ENCODE data around the gene POLR2M. TPM values are rescaled to one million over a fixed set of nuclear protein-coding genes. Genes with fewer than 3 reads are reported as not detected.

Gene POLR2M
- total and polyA plus RNA-seq, 10 of the 15 experiments (the other 5 are each of a cell fraction or from before 2014, with no cell fraction given), result 5.8 to 364 (median 23.7) TPM

- CTCF ChIA-PET, result no interaction called here
- TF ChIP-seq HDAC2 (IDR thresholded peaks at IDR 0.05) (no peak), POLR2AphosphoS5 (IDR thresholded peaks at IDR 0.05; ENCODE audit: low read length) (no peak), BCLAF1 (IDR thresholded peaks at IDR 0.05) (no peak), USF1 (IDR thresholded peaks at IDR 0.05; ENCODE audit: borderline replicate concordance, extremely low read length, insufficient read depth, low read depth, low read length) (no peak), EZH2 (IDR thresholded peaks at IDR 0.05; ENCODE audit: borderline replicate concordance, control insufficient read depth, low read depth, low read length) (no peak), KAT2A (conservative IDR thresholded peaks at IDR 0.05; ENCODE audit: control insufficient read depth, low read depth, low read length) (no peak), CEBPZ (IDR thresholded peaks at IDR 0.05; ENCODE audit: low read depth, low read length) (no peak), FOXK2 (IDR thresholded peaks at IDR 0.05) (no peak), MXI1 (IDR thresholded peaks at IDR 0.05; ENCODE audit: low read depth, low read length) (no peak), YY1 (IDR thresholded peaks at IDR 0.05; ENCODE audit: low read depth, low read length) (no peak), HCFC1 (IDR thresholded peaks at IDR 0.05; ENCODE audit: low read length) (no peak), SKIL (IDR thresholded peaks at IDR 0.05; ENCODE audit: low read depth, poor library complexity, severe bottlenecking) (no peak), POLR2AphosphoS2 (IDR thresholded peaks at IDR 0.05; ENCODE audit: low read depth, low read length) (no peak), MTA3 (IDR thresholded peaks at IDR 0.05; ENCODE audit: borderline replicate concordance, low read length) (no peak), NFYB (IDR thresholded peaks at IDR 0.05; ENCODE audit: insufficient read depth, low read depth, low read length) (no peak), LARP7 (IDR thresholded peaks at IDR 0.05) (no peak), TAF1 (IDR thresholded peaks at IDR 0.05; ENCODE audit: borderline replicate concordance, low read depth, low read length) (no peak)
These were observed 52.0 kb downstream of the POLR2M start for GRCh38 chr15:57758560-57758959.

More at GRCh38 chr15:57758560-57758959, 52.0 kb downstream of the POLR2M start:
- SMC1A ChIA-PET (ENCODE audit: uncharacterized antibody, unreplicated experiment), result no interaction called here
- intact Hi-C loops (cut with micrococcal nuclease; ENCODE audit: unreplicated experiment) (no loop called here), in situ Hi-C loops (cut with MboI) (no loop called here)
- DNase-seq (ENCODE audit: low read depth, low spot score) (no peak), FAIRE-seq (no peak), ATAC-seq (no peak)
- Histone ChIP-seq H2AFZ (ENCODE audit: control insufficient read depth, low read depth, low read length) (no peak overlapping the region), H3K9me3 (replicated peaks; ENCODE audit: control insufficient read depth, insufficient read depth, low read length) (no peaks in the 10 kb centered on the region), H3K9ac (ENCODE audit: control insufficient read depth, insufficient read depth, low read length) (no peak overlapping the region), H3K27me3 (replicated peaks in 1 of 2; ENCODE audit: control insufficient read depth in 2 of 2, insufficient read depth in 2 of 2, low read length in 1 of 2) (peaks cover 0 to 3% of the 10 kb centered on the region in 2 experiments; a peak in 2 of 4 replicates), H3K79me2 (ENCODE audit: control insufficient read depth, insufficient read depth, low read length) (no peaks in the 10 kb centered on the region), H3K4me2 (ENCODE audit: control insufficient read depth, insufficient read depth) (no peak overlapping the region), H3K4me3 (no peak overlapping the region), H4K20me1 (ENCODE audit: control insufficient read depth, insufficient read depth) (no peaks in the 10 kb centered on the region), H3K27ac (ENCODE audit: control insufficient read depth, insufficient read depth) (no peak overlapping the region), H3K4me1 (ENCODE audit: control insufficient read depth, insufficient read depth, low read length) (no peaks in the 10 kb centered on the region), H3K36me3 (ENCODE audit: control insufficient read depth in 2 of 2, insufficient read depth in 2 of 2, low read length in 1 of 2) (no peaks in the 10 kb centered on the region)
- BruUV-seq (replicated peaks), result no TSS peak
- POLR2A ChIA-PET, result no interaction called here
- RAD21 ChIA-PET (ENCODE audit: unreplicated experiment), result interaction anchor here (0.5 kb wide), 1 partner anchor 1999 kb away, joined by 3 read pairs; no protein-coding TSS in a partner anchor
- 16% methylated on average over 3 of the region's 3 CpGs for WGBS (ENCODE audit: insufficient coverage, insufficient replicate concordance, low lambda C conversion rate, missing lambda C conversion rate)
